Effector CD8-positive, alpha-beta T cell (primary cell): ENCODE data around the gene ANKUB1.

Source experiments
- DNase-seq: peaks from one replicate; lab custom pipeline; 2025; lab: John Stamatoyannopoulos, UW

The ANKUB1 gene

GRCh38 chr3:149753717-149754116 lies 38.6 kb downstream of the ANKUB1 start:
- DNase-seq: no peak

- no peak for DNase-seq
Measured at GRCh38 chr3:149752788-149753136, 39.6 kb downstream of the ANKUB1 start.

GRCh38 chr3:149752051-149752787 lies 40.1 kb downstream of the ANKUB1 start, which contains the start of gene COMMD2:
Gene COMMD2, minus strand, starts transcription at chr3:149752489. Its CDS starts 45 bp downstream, at chr3:149752444.
- DNase-seq: peak; percentile 28

GRCh38 chr3:149751551-149751950 lies 40.8 kb downstream of the ANKUB1 start:
- DNase-seq: no peak

- DNase-seq: no peak
Measured at GRCh38 chr3:149744606-149745005, 47.7 kb downstream of the ANKUB1 start.

- DNase-seq: no peak
Measured at GRCh38 chr3:149744151-149744550, 48.2 kb downstream of the ANKUB1 start.

GRCh38 chr3:149739396-149739795 lies 53.0 kb downstream of the ANKUB1 start:
- DNase-seq: no peak

- DNase-seq: no peak
Measured at GRCh38 chr3:149738876-149739275, 53.5 kb downstream of the ANKUB1 start.

GRCh38 chr3:149736953-149737205 lies 55.5 kb downstream of the ANKUB1 start:
- DNase-seq: no peak

- DNase-seq: no peak
Measured at GRCh38 chr3:149736175-149736952, 56.0 kb downstream of the ANKUB1 start.

GRCh38 chr3:149732234-149732633 lies 60.1 kb downstream of the ANKUB1 start:
- DNase-seq: no peak

GRCh38 chr3:149727656-149728055 lies 64.7 kb downstream of the ANKUB1 start:
- DNase-seq: no peak

GRCh38 chr3:149726716-149727407 lies 65.5 kb downstream of the ANKUB1 start:
- no peak for DNase-seq

- no peak for DNase-seq
Measured at GRCh38 chr3:149723781-149724180, 68.6 kb downstream of the ANKUB1 start.

- DNase-seq: no peak
Measured at GRCh38 chr3:149720918-149721317, 71.4 kb downstream of the ANKUB1 start.

GRCh38 chr3:149717391-149718056 lies 74.8 kb downstream of the ANKUB1 start:
- no peak for DNase-seq

- DNase-seq: no peak
Measured at GRCh38 chr3:149716984-149717383, 75.4 kb downstream of the ANKUB1 start.

- DNase-seq: no peak
Measured at GRCh38 chr3:149715247-149715646, 77.1 kb downstream of the ANKUB1 start.

- no peak for DNase-seq
Measured at GRCh38 chr3:149713730-149714654, 78.4 kb downstream of the ANKUB1 start.
